Measurements from ENCODE around the gene PAX2. TPM values are rescaled to one million over a fixed set of nuclear protein-coding genes. Genes with fewer than 3 reads are reported as not detected.
A peak's percentile ranks its signal among the peaks of the same experiment; 100 is the strongest.

The PAX2 gene
- total RNA-seq, 4 donors from 2014 or later: not detected

DNA sequence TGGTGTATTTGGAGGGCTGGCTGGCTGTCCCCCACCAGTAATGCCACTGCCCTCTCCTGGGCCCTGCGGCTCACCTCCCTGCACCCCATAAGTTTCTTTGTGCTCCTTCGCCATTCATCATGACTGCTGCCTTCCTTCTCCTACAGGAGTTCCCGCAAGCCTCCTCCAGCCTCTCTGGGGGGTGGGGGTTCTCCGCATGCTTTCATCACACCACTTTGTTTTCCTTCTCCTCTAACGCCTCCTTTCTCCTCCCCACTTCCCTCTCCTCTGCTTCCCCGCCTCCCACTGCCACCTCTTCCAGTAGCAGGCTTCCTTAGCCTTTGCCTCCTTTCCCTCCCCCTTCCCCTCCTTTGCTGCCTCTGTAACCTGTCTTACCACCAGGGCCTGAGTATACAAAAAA lies 58.1 kb downstream of the PAX2 start:
- H3K36me3 ChIP-seq: no peaks in the 10 kb centered on the region
- no peak overlapping the region for H3K4me3 ChIP-seq
- DNase-seq (ENCODE audit: low spot score in 2 of 2): peak in 1 of 2 donors; percentile 36
- WGBS: 55% methylated on average over 6 of the region's 6 CpGs
- TF ChIP-seq, protein P1, sequence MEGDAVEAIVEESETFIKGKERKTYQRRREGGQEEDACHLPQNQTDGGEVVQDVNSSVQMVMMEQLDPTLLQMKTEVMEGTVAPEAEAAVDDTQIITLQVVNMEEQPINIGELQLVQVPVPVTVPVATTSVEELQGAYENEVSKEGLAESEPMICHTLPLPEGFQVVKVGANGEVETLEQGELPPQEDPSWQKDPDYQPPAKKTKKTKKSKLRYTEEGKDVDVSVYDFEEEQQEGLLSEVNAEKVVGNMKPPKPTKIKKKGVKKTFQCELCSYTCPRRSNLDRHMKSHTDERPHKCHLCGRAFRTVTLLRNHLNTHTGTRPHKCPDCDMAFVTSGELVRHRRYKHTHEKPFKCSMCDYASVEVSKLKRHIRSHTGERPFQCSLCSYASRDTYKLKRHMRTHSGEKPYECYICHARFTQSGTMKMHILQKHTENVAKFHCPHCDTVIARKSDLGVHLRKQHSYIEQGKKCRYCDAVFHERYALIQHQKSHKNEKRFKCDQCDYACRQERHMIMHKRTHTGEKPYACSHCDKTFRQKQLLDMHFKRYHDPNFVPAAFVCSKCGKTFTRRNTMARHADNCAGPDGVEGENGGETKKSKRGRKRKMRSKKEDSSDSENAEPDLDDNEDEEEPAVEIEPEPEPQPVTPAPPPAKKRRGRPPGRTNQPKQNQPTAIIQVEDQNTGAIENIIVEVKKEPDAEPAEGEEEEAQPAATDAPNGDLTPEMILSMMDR (IDR thresholded peaks at IDR 0.05): no peak
- TF ChIP-seq POLR2AphosphoS5 (IDR thresholded peaks at IDR 0.05) (no peak), EP300 (IDR thresholded peaks at IDR 0.05) (no peak), POLR2A (IDR thresholded peaks at IDR 0.05) (no peak)
- H3K4me1 ChIP-seq: no peaks in the 10 kb centered on the region
- no peak overlapping the region for H3K27ac ChIP-seq
- peaks cover 80% of the 10 kb centered on the region for H3K27me3 ChIP-seq
- H3K9me3 ChIP-seq: no peaks in the 10 kb centered on the region

DNA sequence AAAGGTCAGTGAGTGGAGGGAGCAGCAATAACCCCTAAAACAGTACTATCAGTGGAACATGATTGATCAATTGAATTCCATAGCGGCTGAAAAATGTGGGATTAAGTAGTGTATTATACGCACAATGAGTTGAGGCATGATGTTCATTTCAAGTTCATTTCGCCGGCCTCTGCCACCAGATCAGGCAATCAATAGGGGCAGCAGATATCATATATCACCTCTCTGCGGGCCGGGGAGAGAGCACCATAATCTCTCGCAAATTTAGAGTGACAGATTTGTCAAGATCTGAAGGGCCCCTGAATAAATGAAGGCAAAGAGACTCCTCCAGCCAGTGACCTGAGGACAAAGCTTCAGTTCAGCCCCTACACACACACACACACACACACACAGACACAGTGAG lies 58.5 kb downstream of the PAX2 start:
- no peaks in the 10 kb centered on the region for H3K36me3 ChIP-seq
- 72% methylated on average over 7 of the region's 7 CpGs for WGBS
- TF ChIP-seq EP300 (IDR thresholded peaks at IDR 0.05): no peak
- TF ChIP-seq POLR2AphosphoS5 (IDR thresholded peaks at IDR 0.05): no peak
- TF ChIP-seq, protein P1 (IDR thresholded peaks at IDR 0.05): no peak
- TF ChIP-seq POLR2A (IDR thresholded peaks at IDR 0.05): no peak
- H3K27ac ChIP-seq: no peak overlapping the region
- peaks cover 80% of the 10 kb centered on the region for H3K27me3 ChIP-seq
- no peak for DNase-seq (ENCODE audit: low spot score in 2 of 2)
- no peaks in the 10 kb centered on the region for H3K4me1 ChIP-seq
- no peaks in the 10 kb centered on the region for H3K9me3 ChIP-seq
- no peak overlapping the region for H3K4me3 ChIP-seq

DNA sequence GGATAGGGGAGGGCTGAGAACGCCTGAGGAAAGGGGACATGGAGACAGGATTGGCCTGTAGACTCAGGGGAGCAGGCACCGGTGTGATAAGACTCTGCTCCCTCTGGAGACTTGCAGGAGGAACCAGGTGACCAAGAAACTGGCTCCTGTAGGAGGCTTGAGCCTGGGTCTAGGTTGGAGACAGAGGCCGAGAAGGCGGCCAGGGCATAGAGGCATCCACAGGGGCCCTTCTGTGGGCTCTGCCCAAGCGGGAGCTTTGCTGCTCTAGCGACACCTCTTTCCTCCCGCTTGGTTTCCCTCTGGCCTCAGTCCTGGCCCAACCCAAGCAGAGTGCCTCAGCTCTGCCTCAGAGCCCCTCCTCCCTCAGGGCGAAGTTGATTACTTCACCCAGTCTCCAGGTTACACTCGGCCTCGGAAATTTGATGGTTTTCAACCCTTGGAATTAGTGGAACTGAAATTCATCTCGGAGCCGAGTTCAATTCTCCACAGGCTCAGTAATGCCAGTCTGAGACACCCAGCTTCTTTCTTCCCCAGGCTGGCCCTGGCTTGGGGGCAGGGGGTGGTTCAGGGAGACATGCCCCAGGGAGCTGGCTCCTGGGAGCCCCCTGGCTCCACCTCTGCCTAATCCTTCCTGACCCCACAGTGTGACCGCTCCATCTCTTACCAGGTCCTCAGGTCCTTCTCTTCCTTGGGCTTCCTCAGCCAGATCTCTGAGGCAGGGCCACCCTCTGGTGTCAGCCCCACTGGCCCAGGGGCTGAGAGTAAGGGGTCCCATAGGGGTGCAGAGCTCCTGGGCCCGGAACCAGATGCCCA lies 60.4 kb downstream of the PAX2 start:
- Histone ChIP-seq H3K9me3 (no peaks in the 10 kb centered on the region), H3K27ac (no peak overlapping the region), H3K4me3 (no peak overlapping the region), H3K27me3 (peaks cover 87% of the 10 kb centered on the region), H3K4me1 (no peaks in the 10 kb centered on the region), H3K36me3 (no peaks in the 10 kb centered on the region)
- TF ChIP-seq POLR2AphosphoS5 (IDR thresholded peaks at IDR 0.05) (no peak), EP300 (IDR thresholded peaks at IDR 0.05) (no peak), POLR2A (IDR thresholded peaks at IDR 0.05) (no peak)
- TF ChIP-seq, protein P1 (IDR thresholded peaks at IDR 0.05): no peak
- 64% methylated on average over 9 of the region's 14 CpGs for WGBS
- DNase-seq (ENCODE audit: low spot score in 2 of 2): peak in 1 of 2 donors; percentile 35

DNA sequence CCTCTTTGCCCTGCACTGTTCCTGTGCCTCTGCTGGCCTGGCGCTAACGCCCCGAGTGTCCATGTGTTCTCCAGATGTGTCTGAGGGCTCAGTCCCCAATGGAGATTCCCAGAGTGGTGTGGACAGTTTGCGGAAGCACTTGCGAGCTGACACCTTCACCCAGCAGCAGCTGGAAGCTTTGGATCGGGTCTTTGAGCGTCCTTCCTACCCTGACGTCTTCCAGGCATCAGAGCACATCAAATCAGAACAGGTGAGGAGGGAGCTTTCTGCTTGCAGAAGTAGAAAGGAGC lies 60.9 kb downstream of the PAX2 start:
- DNase-seq (ENCODE audit: low spot score in 2 of 2): peak in 1 of 2 donors; percentile 34
- H3K4me3 ChIP-seq: no peak overlapping the region
- H3K36me3 ChIP-seq: no peaks in the 10 kb centered on the region
- TF ChIP-seq POLR2AphosphoS5 (IDR thresholded peaks at IDR 0.05): no peak
- TF ChIP-seq POLR2A (IDR thresholded peaks at IDR 0.05): no peak
- TF ChIP-seq, protein P1 (IDR thresholded peaks at IDR 0.05): no peak
- TF ChIP-seq EP300 (IDR thresholded peaks at IDR 0.05): no peak
- H3K27ac ChIP-seq: no peak overlapping the region
- no peaks in the 10 kb centered on the region for H3K4me1 ChIP-seq
- H3K27me3 ChIP-seq: peaks cover 89% of the 10 kb centered on the region
- no peaks in the 10 kb centered on the region for H3K9me3 ChIP-seq
- WGBS: 65% methylated on average over 8 of the region's 8 CpGs

DNA sequence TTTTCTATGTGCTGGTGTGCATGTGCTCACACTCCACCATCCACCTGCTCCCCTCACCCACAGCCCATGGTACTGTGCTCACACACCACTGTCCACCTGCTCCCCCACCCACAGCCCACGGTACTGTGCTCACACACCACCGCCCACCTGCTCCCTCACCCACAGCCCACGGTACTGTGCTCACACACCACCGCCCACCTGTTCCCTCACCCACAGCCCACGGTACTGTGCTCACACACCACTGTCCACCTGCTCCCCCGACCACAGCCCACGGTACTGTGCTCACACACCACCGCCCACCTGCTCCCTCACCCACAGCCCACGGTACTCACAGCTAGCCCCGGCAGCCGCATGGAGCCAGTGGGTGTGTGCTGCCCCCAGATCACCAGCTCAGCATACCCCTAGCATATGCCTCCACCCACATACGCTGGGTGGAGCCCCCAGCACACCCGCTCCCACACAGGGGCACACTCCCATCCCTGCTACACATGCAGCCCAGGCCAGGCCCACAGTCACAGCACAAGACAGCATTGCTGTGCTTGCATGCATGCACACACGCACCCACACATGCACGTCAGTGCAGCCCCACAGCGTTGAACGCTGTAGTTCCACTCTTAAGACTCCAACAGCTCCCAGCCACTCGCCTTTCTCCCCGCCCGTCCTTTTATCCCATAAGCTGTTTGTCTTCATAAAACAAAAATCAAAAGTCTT lies 62.0 kb downstream of the PAX2 start:
- peaks cover 89% of the 10 kb centered on the region for H3K27me3 ChIP-seq
- no peak overlapping the region for H3K4me3 ChIP-seq
- no peaks in the 10 kb centered on the region for H3K36me3 ChIP-seq
- no peak overlapping the region for H3K27ac ChIP-seq
- 72% methylated on average over 20 of the region's 20 CpGs for WGBS
- no peaks in the 10 kb centered on the region for H3K4me1 ChIP-seq
- DNase-seq (ENCODE audit: low spot score in 2 of 2): peak in 1 of 2 donors; percentile 26
- no peaks in the 10 kb centered on the region for H3K9me3 ChIP-seq
- TF ChIP-seq POLR2A (IDR thresholded peaks at IDR 0.05) (no peak), EP300 (IDR thresholded peaks at IDR 0.05) (no peak), POLR2AphosphoS5 (IDR thresholded peaks at IDR 0.05) (no peak)
- TF ChIP-seq, protein P1 (IDR thresholded peaks at IDR 0.05): no peak

All from suprapubic skin (tissue), 4 donors.